HG03108 (cell line): ENCODE results near the gene GJA5.

Source experiments
- ATAC-seq: cut with Tn5 transposase; IDR thresholded peaks from one replicate; pipeline ENCODE4 v1.9.1; 2021; ENCODE audit warnings: moderate library complexity; ENCODE audit not compliant: unreplicated experiment

The GJA5 gene

GRCh38 chr1:147760481-147761260 lies at the start of gene GJA5:
Gene GJA5, minus strand, starts transcription at chr1:147760602. Its CDS starts 1,364 bp downstream, at chr1:147759238.
- ATAC-seq = no peak

GRCh38 chr1:147809236-147809635 lies 48.8 kb upstream of the GJA5 start:
- ATAC-seq = no peak

GRCh38 chr1:147808025-147808424 lies 47.6 kb upstream of the GJA5 start:
- ATAC-seq = no peak

GRCh38 chr1:147807405-147807804 lies 47.0 kb upstream of the GJA5 start:
- ATAC-seq = no peak

DNA sequence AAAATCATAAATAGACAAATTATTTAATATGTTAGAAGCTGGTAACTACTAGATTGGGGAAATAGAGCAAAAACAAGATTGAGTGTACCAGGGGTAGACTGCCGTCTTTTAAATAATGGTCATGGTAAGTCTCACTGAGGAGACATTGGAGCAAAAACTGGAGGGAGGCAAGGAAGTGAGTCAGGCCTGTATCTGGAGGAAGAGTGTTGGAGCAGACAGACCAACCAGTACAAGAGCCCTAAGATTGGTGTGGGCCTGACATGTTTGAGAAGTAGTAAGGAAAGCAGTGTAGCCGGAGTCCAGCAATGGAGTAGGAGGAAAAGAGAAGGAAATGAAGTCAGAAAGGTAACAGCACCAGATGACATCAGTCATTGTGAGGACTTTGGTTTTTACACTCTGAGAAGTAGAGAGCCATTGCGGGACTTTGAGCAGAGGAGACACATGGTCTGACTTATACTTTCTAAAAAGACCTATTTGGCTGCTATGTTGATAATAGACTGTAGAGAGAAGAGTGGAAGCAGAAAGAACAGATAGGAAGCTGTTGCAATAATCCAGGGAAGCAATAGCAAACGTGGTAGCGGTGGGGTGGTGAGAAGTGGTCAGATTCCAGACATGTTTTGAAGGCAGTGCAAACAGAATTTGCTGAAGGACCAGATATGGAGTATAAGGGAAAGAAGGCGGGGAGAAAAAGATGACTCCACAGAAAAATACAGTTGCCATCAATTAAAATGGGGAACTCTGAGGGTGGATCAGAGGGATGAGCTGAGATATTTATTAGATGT lies 44.7 kb upstream of the GJA5 start:
- no peak for ATAC-seq

- ATAC-seq = no peak
These were observed 40.4 kb upstream of the GJA5 start for GRCh38 chr1:147800804-147801203.

GRCh38 chr1:147798731-147799130 lies 38.3 kb upstream of the GJA5 start:
- no peak for ATAC-seq

DNA sequence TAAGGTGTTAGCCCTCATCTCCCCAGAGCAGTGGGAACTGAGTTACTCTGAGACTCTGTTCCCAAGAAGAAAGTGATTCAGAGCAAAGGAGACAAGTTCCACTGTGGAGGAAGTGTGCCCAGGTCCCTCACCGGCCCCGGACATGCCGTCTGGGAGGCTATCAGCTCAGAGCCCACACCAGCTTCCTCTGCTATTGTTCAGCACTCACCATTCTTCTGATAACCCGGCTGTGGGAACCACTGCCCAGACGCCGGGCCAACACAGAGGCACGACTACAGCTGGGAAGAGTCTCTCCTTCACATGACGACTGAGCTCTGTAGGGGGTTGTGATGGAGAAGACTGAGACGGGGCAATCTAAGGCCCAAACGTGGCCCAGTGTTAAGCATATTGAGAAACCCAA lies 34.2 kb upstream of the GJA5 start:
- no peak for ATAC-seq

DNA sequence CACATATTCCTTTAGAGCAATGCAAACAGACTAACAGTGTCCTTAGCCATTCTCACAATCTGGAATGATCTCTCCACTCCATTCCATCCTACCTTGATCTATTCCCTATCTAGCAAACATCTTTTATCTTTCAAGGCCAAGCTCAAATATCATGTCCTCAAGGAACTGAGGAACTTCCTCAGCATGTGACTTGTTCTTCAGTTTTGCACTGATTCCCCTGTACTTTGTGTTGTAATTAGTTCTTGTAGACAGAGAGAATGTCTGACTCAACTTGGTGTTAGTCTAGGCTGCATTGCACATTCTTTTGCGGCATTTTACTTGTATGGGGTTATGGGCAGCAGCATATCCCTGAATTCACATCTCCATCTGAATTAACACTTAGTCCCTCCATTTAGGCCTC lies 31.5 kb upstream of the GJA5 start:
- ATAC-seq = no peak

DNA sequence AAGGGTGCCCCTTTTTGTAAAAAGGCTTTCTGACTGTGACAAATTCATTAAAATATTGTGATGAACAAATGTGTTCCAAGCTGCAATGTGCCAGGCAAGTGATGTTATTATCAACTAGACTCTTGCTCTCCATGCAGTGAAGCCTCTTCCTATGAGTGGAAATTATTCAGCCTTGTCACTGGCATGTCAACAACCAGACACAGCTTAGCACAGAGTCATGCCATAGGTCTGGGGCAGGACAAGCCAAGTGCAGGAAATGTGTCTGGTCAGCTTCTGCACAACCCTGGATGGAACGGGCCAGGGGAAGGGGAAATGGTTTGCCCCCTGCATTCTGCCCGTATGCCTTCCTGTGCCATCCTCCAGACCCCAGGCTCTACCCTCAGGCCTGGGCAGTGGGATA lies 27.4 kb upstream of the GJA5 start:
- ATAC-seq = no peak

- ATAC-seq = no peak
These were observed 26.1 kb upstream of the GJA5 start for GRCh38 chr1:147786536-147786935.

GRCh38 chr1:147785794-147786506 lies 25.5 kb upstream of the GJA5 start:
- no peak for ATAC-seq

DNA sequence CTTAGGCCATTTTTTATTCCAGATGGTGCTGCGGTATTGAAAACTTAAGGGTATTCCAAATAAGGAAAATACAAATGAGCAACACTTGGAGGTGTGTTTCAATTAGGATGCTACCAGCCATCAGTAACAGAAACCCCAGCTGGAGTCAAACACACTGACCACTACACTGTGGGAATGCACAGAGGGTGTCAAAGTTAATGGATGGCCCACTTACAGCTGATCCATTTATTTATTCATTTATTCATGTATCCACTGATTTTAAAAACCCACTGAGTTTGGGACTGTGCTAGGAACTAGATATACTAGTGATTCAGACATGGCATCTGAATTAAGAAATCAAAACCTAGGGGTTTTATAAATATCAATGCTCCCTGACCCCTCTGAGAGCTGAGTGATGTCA lies 24.5 kb upstream of the GJA5 start:
- no peak for ATAC-seq

GRCh38 chr1:147781056-147781471 lies 20.7 kb upstream of the GJA5 start:
- ATAC-seq = no peak

DNA sequence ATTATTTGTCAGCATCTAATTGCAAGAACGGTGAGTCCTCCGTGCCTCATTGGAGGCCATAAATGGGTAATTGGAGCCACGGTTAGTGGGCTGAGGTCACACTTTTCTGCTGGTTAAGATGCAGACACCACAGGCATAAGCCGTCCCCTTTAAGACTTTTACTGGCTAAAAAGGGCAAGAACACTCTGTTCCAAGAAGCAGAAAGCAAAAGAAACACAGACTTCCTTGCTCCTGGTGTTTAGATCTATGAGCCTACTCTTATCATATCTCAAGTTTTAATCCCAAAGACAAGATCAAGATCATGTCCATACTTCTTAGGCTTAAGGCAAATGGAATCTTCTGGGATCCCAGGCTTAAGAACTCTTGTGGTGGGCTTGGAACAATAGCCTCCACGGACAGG lies 17.3 kb upstream of the GJA5 start:
- no peak for ATAC-seq

- ATAC-seq = no peak
These were observed 12.9 kb upstream of the GJA5 start for GRCh38 chr1:147773215-147773715.

GRCh38 chr1:147772570-147772969 lies 12.2 kb upstream of the GJA5 start:
- no peak for ATAC-seq

GRCh38 chr1:147771226-147772125 lies 11.1 kb upstream of the GJA5 start:
- no peak for ATAC-seq

DNA sequence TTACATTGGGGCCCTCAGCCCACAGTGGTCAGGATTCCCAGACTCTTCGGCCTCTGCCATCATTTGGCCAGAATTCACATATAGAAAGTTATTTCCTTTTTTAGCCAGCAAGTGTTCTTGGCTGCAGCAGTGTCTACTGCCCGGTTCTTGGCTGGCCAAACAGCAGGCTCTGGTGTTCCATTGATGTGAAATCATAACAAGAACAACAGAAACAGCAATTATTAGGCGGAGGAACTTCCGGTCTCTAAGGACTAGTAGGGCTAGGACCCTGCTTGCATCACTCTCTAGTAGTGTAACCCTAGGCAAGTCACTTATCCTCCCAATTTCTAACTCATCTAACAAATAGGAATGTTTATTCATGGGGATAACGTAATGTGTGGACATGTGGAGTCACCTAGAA lies 8.7 kb upstream of the GJA5 start:
- no peak for ATAC-seq

- ATAC-seq = no peak
These were observed 8.2 kb upstream of the GJA5 start for GRCh38 chr1:147768582-147768981.
